ENCODE results near the gene CEP152.
A peak's percentile ranks its signal among the peaks of the same experiment; 100 is the strongest.
"Not testable (repeated sequence)": the region's sequence is repeated elsewhere in the genome, so short reads cannot be mapped to it uniquely, and the experiment has no call there.

Gene CEP152, protein sequence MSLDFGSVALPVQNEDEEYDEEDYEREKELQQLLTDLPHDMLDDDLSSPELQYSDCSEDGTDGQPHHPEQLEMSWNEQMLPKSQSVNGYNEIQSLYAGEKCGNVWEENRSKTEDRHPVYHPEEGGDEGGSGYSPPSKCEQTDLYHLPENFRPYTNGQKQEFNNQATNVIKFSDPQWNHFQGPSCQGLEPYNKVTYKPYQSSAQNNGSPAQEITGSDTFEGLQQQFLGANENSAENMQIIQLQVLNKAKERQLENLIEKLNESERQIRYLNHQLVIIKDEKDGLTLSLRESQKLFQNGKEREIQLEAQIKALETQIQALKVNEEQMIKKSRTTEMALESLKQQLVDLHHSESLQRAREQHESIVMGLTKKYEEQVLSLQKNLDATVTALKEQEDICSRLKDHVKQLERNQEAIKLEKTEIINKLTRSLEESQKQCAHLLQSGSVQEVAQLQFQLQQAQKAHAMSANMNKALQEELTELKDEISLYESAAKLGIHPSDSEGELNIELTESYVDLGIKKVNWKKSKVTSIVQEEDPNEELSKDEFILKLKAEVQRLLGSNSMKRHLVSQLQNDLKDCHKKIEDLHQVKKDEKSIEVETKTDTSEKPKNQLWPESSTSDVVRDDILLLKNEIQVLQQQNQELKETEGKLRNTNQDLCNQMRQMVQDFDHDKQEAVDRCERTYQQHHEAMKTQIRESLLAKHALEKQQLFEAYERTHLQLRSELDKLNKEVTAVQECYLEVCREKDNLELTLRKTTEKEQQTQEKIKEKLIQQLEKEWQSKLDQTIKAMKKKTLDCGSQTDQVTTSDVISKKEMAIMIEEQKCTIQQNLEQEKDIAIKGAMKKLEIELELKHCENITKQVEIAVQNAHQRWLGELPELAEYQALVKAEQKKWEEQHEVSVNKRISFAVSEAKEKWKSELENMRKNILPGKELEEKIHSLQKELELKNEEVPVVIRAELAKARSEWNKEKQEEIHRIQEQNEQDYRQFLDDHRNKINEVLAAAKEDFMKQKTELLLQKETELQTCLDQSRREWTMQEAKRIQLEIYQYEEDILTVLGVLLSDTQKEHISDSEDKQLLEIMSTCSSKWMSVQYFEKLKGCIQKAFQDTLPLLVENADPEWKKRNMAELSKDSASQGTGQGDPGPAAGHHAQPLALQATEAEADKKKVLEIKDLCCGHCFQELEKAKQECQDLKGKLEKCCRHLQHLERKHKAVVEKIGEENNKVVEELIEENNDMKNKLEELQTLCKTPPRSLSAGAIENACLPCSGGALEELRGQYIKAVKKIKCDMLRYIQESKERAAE (N-terminal part only)

DNA sequence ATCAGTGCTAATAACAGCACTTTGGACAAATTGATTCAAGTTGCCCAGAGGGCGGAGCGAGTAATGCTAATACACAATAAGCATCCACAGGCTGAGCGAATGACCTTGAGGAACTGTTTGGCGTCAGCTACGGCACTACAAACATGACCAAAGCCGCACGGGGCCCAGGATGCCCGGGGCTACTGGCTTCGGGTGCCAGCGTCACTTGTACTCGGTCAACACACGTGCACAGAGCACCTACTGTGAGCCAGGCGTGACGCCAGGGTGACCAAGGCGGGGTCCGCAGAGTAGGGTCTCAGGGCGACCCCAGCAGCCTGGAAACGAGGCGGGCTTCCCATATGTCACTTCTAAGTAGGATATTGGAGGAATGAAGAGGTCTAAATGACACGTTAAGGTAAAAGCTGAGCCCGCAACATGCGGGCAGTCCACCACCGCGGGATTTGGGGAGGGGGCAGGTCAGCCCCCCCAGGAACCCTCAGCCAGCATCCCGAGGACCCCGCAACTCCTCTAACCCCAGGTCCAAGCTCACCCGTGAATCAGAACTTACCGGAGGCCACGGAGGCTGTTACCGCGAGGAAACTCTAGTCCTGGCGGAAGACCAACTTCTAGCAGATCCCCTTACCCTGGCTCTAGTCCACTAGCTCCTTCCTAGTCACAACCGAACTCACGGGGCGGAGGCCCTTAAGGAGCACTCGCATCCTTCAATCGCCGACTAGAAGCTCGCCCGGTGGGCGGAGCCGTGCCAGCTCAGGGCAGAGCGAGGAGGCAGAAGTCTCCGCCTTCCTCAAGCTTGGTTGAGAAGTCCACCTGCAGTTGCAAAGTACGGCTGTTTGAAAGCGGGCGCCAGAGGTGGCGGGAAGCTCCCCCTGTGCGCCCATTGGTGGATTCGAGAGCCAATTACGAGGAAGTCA lies at the start of gene CEP152:
Gene CEP152, minus strand, starts transcription at position 656 of the 911 bp plus-strand sequence. CDS start 5,420 bp downstream, outside the sequence.
- DNase-seq = peak; percentile 94 to 98

DNA sequence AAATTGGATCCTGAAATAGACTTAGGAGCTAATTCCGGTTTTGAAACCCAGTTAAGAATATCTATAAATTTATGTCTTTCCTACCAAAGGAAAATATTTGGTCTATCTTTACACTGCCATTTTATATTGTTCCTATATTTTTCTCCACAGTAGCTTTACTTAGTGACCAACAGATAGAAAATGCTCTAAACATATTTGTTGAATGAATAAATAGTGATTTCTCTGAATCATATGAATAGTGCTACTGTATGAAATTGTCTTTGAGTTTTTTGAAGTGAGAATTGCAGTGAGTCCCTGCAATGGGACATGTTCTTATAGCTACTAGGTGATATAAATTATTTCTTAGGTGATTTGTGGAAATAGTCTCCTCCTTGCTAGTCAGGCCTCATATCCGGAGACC lies 48.6 kb upstream of the CEP152 start:
- no peak for DNase-seq

DNA sequence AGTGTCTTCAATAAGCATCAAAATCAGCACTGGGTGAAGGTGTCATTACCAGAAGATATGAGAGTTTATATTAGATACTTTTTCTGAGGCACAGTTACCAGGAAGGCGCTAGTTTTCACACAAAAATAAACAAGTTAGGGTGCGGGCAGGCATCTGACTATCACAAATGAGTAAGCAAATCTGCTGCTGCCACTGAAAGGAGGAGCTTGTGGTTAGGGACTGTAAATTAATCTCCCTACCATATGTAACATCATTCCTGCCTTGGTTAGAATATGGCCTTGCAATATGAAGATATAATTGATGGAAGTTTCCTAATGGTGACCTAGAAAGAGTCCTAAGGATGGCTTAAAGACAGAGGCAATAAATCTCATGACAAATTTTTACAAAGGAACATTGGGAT lies 47.5 kb upstream of the CEP152 start:
- no peak for DNase-seq

DNA sequence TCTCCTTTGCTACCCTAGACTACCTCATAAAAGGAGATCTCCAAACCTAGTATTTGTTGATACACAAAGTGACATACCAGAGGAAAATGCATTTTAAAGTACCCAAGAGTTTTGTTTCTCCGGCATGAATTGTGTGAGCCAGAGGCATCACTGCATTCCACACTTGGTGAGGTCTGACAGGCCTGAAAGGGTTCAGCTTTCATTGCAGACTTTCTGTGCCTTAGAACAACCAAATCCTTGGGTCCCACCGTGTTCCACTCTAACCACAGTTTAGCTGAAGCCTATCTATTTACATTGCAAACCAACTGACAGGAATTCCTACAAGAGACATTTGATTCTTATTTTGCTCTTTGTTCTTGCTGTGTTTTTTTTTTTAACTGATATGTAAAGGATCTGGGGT lies 46.1 kb upstream of the CEP152 start:
- DNase-seq = no peak

DNA sequence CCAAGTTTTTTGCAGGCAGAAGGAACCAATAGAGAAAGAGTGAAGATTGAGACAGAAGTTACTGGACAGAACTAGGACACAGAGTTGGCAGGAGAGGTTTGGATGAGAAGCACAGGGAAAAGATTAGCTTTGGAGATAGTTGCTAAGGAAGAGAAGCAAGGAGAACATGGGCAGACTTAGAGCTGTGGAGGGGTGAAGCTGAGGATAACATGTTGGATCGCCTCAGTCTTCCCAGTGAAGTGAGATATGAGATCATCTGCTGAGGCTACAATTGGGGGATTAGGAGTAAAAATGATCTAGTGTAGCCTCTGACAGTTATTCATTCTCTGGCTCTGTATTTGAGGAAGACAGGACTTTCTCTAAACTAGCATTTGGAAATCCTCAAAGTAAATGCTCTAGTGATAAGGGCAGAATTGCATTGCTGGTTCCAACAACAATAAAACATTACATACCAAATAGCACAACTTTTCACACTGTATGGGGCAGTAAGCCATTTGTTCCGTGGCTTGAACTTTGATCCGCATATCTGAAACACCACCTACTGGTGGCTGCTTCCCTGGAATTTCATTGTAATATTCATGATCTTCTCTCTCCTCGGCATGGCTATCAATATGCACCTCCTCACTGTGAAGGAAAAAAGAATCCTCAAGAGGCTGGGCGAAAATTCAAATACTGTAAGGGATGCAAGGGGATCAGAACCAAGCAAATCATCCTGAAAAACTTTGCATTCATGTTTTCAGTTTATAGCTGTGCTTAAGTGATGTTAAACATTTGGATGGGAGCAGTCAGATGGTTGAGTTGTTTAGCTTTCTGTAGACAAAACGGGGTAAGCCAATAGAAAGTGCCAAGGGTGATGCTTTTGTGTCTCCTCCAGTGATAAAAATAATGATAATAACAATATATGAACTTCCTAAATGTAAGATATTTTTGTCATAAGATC lies 44.9 kb upstream of the CEP152 start:
- no peak for DNase-seq

DNA sequence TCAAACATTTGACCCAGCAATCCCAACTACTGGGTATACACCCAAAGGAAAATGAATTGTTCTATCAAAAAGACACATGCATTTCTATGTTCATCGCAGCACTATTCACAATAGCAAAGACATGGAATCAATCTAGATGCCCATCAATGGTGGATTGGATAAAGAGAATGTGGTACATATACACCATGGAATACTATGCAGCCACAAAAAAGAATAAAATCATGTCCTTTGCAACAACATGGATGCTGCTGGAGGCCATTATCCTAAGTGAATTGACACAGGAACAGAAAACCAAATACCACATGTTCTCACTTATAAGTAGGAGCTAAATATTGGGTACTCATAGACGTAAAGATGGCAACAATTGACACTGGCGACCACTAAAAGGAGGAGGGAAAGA lies 43.6 kb upstream of the CEP152 start:
- DNase-seq = not testable (repeated sequence)

DNA sequence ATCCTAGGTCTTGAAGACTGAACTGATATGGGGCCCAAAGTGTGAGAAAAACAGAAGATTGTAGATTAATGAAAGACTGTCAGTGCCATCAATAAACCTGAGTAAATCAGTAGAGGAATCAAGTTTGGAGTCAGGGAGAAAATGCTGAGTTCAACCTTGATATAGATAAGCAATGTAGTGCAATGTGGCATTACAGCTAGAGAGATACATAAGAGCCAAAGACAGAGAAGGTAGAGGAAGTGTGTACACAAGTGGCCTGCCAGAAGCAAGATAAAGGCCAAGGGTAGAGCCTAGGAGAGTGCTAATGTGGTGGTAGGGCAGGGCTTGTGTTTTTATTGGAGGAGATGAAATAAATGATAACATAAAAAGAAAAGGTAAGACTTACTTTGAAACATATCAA lies 41.1 kb upstream of the CEP152 start:
- no peak for DNase-seq

DNA sequence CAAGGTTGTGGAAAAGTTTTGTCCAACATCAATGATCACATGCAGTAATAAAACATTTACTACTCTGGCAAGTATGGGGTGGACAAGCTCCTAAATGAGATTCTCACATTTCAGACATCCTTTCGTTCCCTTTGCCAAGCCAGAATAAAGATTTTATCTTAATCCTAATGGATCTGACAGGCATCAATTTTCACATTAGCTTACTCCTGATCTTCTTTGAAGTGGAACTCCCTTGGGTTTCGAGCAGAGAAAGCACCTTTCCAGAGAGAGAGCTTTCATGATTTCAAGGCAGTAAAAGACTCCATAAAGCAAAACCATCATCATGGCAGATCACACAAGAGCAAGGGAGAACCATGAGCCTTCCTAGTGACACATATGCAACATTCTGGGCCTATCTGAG lies 39.8 kb upstream of the CEP152 start:
- DNase-seq = no peak

DNA sequence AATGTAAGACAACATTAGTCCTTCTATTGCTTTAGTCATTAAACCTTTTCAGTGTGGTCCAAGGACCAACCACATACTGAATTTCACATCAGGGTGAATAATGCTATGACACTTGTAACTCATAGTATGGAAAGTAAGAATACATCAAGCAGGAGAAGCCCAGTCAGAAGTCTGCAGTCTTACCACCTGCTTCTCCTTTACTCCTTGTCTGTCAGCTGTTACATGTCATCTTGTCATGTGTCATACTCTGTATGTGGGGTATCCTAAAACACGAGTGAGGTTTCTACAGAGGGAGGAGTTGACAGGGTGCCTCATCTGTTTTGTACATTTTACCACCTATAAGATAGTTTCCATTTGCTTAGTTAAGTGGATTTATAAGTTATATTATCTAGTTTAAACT lies 34.3 kb upstream of the CEP152 start:
- no peak for DNase-seq

DNA sequence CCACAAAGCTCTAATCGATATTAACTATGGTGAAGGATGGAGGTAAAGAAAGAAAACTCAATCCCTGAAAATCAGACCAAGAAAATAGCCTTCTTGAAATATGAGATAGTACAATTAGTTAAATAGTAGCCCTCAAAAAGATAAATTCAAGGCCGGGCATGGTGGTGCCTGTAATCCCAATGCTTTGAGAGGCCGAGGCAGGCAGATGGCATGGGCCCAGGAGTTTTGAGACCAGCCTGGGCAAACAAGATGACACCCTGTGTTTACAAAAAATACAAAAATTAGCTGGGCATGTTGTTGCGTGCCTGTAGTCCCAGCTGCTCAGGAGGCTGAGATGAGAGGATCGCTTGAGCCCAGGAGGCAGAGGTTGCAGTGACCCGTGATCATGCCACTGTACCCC lies 31.6 kb upstream of the CEP152 start:
- DNase-seq = no peak

DNA sequence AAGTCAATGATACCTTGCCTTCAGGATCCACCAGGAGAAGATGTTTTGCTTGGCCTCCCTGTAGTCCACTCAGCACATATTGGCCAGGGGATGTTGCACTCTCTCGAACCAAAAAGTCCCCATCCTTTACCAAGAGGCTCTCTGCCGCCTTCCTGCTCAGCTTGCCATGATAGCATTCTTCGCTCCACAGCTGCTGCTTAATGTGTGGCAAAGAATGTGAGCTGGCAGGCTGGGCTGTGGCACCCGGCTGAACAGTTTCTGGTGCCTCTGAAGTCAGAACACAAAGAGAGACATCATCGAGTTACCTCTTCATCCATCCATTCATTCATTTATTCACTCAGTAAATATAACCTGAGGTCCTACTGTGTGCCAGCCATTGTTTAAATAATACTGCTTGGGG lies 23.9 kb upstream of the CEP152 start:
- no peak for DNase-seq

DNA sequence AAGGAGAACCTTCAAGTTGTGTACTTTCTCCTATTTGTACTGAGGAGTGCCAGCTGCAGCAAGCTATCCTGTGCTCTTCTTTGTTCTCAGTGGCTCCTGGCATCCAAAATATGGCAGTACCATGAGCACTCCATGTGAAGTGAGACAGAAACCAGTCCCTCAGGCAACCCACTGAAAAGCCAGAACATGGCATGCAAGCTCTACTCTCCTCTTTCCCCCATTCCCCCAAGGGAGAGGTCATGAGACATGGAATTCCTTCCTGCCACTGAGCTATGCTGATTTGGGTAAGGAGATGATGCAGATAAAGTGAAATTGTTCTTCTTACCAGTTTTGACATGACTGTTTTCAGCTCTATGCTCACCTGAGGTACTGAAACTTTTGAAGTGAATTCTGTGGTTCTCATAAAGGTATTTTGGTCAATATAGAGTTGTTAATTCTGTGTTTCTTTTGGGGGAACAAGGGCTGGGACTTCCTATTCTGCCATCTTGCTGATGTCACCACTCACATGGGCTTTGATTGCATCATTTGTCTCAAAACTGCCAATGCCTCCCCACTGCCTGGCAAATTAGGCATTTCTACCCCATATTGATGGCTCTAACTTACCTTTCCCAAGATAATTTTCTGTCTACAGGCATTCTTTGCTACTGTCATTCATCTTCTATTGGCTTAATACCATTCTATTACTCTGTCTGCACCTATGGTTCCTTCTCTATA lies 22.8 kb upstream of the CEP152 start:
- no peak for DNase-seq

DNA sequence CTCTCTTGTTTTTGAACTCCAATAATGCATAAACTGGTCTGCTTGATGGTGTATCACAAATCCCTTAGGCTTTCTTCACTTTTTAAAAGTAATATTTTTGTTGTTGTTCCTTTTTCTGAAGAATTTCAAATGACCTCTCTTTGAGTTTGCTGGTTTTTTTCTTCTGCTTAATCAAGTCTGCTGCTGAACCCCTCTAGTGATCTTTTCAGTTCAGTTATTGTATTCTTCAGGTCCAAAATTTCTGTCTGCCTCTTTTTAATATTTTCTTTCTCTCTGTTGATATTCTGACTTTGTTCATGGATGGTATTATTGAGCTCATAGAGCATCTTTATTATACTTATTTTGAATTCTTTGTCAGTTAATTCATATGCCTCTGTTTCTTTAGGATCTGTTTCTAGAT lies 21.8 kb upstream of the CEP152 start:
- no peak for DNase-seq

DNA sequence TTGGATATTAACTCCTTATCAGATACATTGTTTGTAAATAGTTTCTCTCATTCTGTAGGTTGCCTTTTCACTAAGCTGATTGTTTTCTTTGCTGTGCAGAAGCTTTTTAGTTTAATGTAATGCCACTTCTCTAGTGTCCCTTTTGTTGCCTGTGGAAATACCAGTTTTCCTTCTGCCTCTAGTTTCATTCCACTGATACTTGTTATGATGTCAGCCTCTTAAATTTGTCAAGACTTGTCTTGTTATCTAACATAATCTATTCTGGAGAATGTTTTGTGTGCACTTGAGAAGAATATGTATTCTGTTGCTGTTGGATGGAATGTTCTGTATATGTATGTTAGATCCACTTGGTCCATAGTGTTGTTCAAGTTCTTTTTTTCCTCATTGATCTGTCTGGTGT lies 18.0 kb upstream of the CEP152 start:
- DNase-seq = no peak

DNA sequence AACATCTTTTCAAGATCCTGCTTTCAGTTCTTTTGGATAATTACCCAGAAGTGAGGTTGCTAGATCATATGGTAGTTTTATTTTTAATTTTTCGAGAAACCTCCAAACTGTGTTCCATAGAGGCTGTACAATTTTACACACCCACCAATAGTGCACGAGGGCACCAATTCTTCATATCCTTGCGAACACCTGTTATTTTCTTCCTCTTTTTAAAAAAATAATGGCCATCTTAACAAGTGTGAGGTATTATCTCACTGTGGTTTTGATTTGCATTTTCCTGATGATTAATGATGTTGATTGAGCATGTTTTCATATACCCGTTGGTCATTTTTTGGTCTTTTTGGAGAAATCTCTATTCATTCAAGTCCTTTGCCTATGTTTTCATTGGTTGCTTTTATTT lies 17.6 kb upstream of the CEP152 start:
- no peak for DNase-seq

DNA sequence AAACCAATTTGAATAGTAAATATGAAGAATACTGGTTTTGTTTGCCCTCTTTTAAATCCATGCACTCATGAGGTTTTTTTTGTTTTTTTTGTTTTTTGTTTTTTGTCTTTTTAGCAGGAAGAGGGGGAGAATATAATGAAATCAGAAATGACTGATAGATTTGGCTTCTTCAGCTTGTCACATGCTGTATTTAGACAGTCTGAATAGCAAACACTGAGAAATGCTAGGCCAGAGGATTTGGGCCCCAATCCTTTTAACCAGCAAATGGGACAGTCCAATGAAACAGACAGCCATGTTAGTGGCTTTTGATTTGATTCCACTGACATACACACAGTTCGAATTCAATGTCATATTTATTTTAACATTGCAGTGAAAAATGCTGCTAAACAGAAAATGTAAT lies 14.2 kb upstream of the CEP152 start:
- no peak for DNase-seq

DNA sequence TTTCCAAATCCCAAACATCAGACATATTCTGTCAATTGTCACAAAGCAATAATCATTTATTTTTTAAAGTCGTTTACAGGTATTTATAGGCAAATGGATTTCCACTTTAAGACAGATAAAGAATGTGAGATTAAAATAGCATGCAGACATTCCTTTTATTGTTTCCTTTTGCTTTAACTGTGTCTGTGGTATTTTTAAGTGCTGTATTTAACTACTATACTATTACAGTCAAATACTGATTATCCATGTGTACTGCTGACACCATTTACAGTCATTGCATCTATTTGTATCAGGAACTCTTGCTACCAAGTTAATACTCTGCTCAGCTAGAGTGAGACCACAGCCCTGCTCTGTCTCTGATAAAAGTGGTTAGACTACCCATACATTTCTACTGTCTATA lies 12.8 kb upstream of the CEP152 start:
- no peak for DNase-seq

DNA sequence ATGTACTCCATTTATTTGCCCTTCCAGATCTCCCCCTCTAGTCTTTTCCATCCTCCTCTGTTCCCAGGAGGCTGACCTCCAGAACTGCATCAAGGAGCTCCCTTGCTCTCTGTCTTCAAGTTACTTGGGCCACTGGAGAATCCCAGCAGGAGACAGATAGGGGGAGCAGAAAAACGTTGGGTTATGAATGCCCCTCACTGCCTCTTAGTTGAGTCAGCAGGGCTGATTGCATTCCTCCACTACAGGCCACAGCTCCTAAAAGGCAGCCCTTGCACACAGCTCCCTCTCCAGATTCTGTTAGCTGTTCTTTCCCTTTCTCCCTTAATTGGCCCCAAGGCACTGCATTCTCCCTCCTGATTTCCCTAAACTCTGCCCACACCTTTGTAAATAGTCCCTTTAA lies 12.4 kb upstream of the CEP152 start:
- no peak for DNase-seq

DNA sequence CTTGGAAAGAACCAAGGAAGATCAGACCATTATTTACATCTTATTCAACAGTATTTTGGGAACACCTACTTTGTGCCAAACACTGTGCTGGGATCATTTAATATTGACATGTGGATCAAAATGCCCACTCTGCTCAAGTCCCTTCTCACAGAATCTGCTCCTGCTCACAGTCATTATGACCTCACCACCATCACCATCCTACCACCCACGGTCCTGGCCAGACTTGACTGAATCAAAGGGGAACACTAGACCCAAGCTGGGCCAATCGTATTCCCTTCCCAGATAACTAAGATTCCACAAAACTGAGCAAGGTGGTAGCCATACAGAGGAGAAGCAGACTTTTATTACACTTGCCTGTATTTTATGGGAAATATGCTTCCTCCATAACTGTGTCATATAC lies 3.4 kb upstream of the CEP152 start:
- DNase-seq = no peak

DNA sequence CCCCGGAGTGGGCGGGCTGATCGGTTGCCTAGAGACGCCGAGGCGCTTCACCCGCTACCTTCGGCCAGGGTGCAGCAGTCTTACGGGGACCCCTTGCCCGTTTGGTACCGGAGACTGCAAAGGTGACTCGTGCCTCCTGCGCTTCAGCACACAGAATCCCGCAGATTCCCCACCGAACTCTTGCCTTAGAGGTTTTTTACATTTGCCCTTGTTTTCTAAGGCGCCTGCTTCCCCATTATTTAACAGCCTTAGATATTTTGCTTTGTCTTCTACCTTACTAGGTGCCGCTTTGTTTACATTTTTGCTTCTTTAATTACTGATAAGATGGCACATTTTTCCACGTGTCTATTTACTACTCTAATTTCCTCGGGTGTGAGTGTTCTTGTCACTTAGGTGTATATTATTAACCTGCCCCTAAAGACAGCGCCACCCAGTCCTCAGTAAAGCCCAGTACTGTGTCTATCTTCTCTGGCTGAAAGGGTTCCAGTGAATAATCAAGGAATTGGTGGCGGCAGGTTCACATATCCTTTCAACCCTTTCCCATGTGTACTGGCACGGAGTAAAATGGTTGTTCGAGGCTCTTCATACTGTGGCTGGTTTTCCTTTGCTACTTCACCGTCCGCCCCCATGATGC lies 573 bp upstream of the CEP152 start:
- no peak for DNase-seq
